Stomach (tissue), 9 donors: ENCODE measurements around the gene SPAAR. TPM values are rescaled to one million over a fixed set of nuclear protein-coding genes. Genes with fewer than 3 reads are reported as not detected.

Experiments
- DNase-seq, 2 donors: peaks; one replicate each; pipeline versions ENCODE4 v3.0.0 to v3.0.0-alpha.2; 2013 to 2019
- H3K27ac ChIP-seq, 5 donors: fragments of 200-600 bp in 4 of 5; sonication (generic) in 4 of 5; one replicate each; pipeline ENCODE4 v1.5.1; 2013 to 2019; ENCODE audit warnings: mild to moderate bottlenecking in 1 of 5, moderate library complexity in 1 of 5
- H3K27me3 ChIP-seq, 3 donors: fragments of 200-600 bp; sonication (generic); one replicate each; pipeline ENCODE4 v1.5.1; 2017 to 2019; ENCODE audit warnings: mixed run types in 1 of 3
- H3K36me3 ChIP-seq, 4 donors: fragments of 200-600 bp; sonication (generic); 1 replicate in 3 of 4; 2 replicates in 1 of 4; pipeline ENCODE4 v1.5.1; 2016 to 2019
- H3K4me1 ChIP-seq, 4 donors: fragments of 200-600 bp; sonication (generic); one replicate each; pipeline ENCODE4 v1.5.1; 2016 to 2019
- H3K4me3 ChIP-seq, 4 donors: fragments of 200-600 bp; sonication (generic) in 3 of 4; one replicate each; pipeline ENCODE4 v1.5.1; 2016 to 2019; ENCODE audit warnings: mild to moderate bottlenecking in 1 of 4
- H3K9me3 ChIP-seq, 4 donors: fragments of 200-600 bp; sonication (generic); one replicate each; pipeline ENCODE4 v1.5.1; 2016 to 2019
- CTCF ChIP-seq, 7 experiments: fragments of 450-650 bp in 4 of 7; fragments of 200-600 bp in 3 of 7; sonication (generic) in 3 of 7; IDR thresholded peaks; one replicate each; pipeline ENCODE4 v1.5.1; 2016 to 2019; ENCODE audit warnings: antibody characterized with exemption in 7 of 7, control low read depth in 2 of 7, mild to moderate bottlenecking in 1 of 7
- EP300 ChIP-seq: sonication (generic); formaldehyde crosslinking; IDR thresholded peaks from one replicate; pipeline ENCODE4 v1.6.1; 2017; ENCODE audit warnings: antibody characterized with exemption
- POLR2A ChIP-seq, 4 donors: fragments of 450-650 bp; IDR thresholded peaks; one replicate each; pipeline ENCODE4 v1.6.1; 2016; ENCODE audit warnings: antibody characterized with exemption in 4 of 4, control low read depth in 2 of 4, mild to moderate bottlenecking in 1 of 4, moderate library complexity in 1 of 4
- POLR2AphosphoS5 ChIP-seq, 3 donors: sonication (generic); formaldehyde crosslinking; IDR thresholded peaks; one replicate each; pipeline ENCODE4 v1.6.1; 2016; ENCODE audit warnings: antibody characterized with exemption in 3 of 3
- WGBS, 5 donors: extraction: QIAGEN DNeasy Blood & Tissue Kit in 3 of 5; methylation state at CpG; one replicate each; pipeline versions ENCODE4 v1.1.5 to v1.1.7; 2013 to 2018; 5-methylcytosine and 5-hydroxymethylcytosine counted together
- intact Hi-C: fragments of 100-400 bp; cut with DNase I; formaldehyde crosslinking; loops from one replicate; pipeline ENCODE4 v1.15.1; 2023; ENCODE audit warnings: low total_unique reads
- polyA plus RNA-seq, 3 donors: library from polyadenylated mRNA; stranded (reverse); fragments of 200-250 nt; gene quantifications; one replicate each; pipeline ENCODE4 v1.2.3, GENCODE V29; 2013
- total RNA-seq, 5 donors: library from RNA; depleted of rRNA; stranded (reverse); fragments of >200 nt; gene quantifications; one replicate each; pipeline versions ENCODE4 v1.1.0 to v1.2.3, GENCODE V29; 2014 to 2016
- donor health status: healthy with polysubstance abuse.
- donor health status: Bipolar disorder and iron deficiency.
- donor health status: healthy.

The SPAAR gene
- total and polyA plus RNA-seq, 8 donors: 0.30 to 2.4 (median 0.92) TPM; not detected in 3

GRCh38 chr9:35945341-35946018 lies 36.2 kb downstream of the SPAAR start:
- intact Hi-C loops: loop anchor here (5.0 kb wide), 1 partner anchor 38 kb away; the partner anchor contains the start of genes HRCT1 and SPAAR
- Histone ChIP-seq H3K9me3 (no peaks in the 10 kb centered on the region), H3K4me3 (peak overlapping the region in 1 of 4 donors; percentile 18), H3K4me1 (peaks cover 0 to 31% (median 12%) of the 10 kb centered on the region in 4 donors), H3K36me3 (no peaks in the 10 kb centered on the region), H3K27ac (peak overlapping the region; percentile 8 to 56 (median 54)), H3K27me3 (peaks cover 0 to 8% (median 0%) of the 10 kb centered on the region in 3 donors)
- TF ChIP-seq POLR2AphosphoS5 (IDR thresholded peaks at IDR 0.05) (peak in 2 of 3 donors; percentile 26 to 39), CTCF (IDR thresholded peaks at IDR 0.05) (peak in 5 of 7 experiments; percentile 56 to 78 (median 74)), POLR2A (IDR thresholded peaks at IDR 0.05) (no peak), EP300 (no peak)
- DNase-seq: peak; percentile 83 to 92
- 24 to 31% (median 27%) methylated on average over 10 of the region's 10 CpGs for WGBS, 5 donors

- TF ChIP-seq POLR2A (IDR thresholded peaks at IDR 0.05): no peak
- no peak for TF ChIP-seq CTCF (IDR thresholded peaks at IDR 0.05)
- TF ChIP-seq EP300: no peak
- TF ChIP-seq POLR2AphosphoS5 (IDR thresholded peaks at IDR 0.05): no peak
- H3K4me1 ChIP-seq: peaks cover 0 to 30% (median 12%) of the 10 kb centered on the region in 4 donors
- no peaks in the 10 kb centered on the region for H3K36me3 ChIP-seq
- H3K27me3 ChIP-seq: peaks cover 0 to 14% (median 0%) of the 10 kb centered on the region in 3 donors
- no peak overlapping the region for H3K4me3 ChIP-seq
- H3K9me3 ChIP-seq: no peaks in the 10 kb centered on the region
- no peak for DNase-seq
- 60 to 72% (median 63%) methylated on average over 2 of the region's 2 CpGs for WGBS, 5 donors
- H3K27ac ChIP-seq: no peak overlapping the region
- intact Hi-C loops: loop anchor here (5.0 kb wide), 1 partner anchor 41 kb away; the partner anchor contains the start of genes HRCT1 and SPAAR
Measured at GRCh38 chr9:35948451-35948850, 39.2 kb downstream of the SPAAR start.

GRCh38 chr9:35948901-35949318 lies 39.6 kb downstream of the SPAAR start:
- H3K27ac ChIP-seq: no peak overlapping the region
- H3K36me3 ChIP-seq: no peaks in the 10 kb centered on the region
- WGBS, 5 donors: 27 to 54% (median 51%) methylated on average over 2 of the region's 2 CpGs
- peaks cover 0 to 30% (median 12%) of the 10 kb centered on the region in 4 donors for H3K4me1 ChIP-seq
- TF ChIP-seq EP300 (no peak), POLR2A (IDR thresholded peaks at IDR 0.05) (no peak), POLR2AphosphoS5 (IDR thresholded peaks at IDR 0.05) (no peak), CTCF (IDR thresholded peaks at IDR 0.05) (no peak)
- H3K9me3 ChIP-seq: no peaks in the 10 kb centered on the region
- no peak overlapping the region for H3K4me3 ChIP-seq
- H3K27me3 ChIP-seq: peaks cover 0 to 14% (median 0%) of the 10 kb centered on the region in 3 donors
- peak in 1 of 2 donors; percentile 29 for DNase-seq
- intact Hi-C loops: loop anchor here (5.0 kb wide), 1 partner anchor 42 kb away; the partner anchor contains the start of genes HRCT1 and SPAAR

GRCh38 chr9:35951736-35952135 lies 42.4 kb downstream of the SPAAR start:
- peak in 1 of 2 donors; percentile 50 for DNase-seq
- Histone ChIP-seq H3K27me3 (peaks cover 0 to 14% (median 0%) of the 10 kb centered on the region in 3 donors), H3K27ac (no peak overlapping the region), H3K36me3 (no peaks in the 10 kb centered on the region), H3K4me3 (no peak overlapping the region), H3K9me3 (no peaks in the 10 kb centered on the region), H3K4me1 (peaks cover 0 to 5% (median 0%) of the 10 kb centered on the region in 4 donors)
- intact Hi-C loops: no loop called here
- 38 to 46% (median 42%) methylated on average over 6 of the region's 6 CpGs for WGBS, 5 donors
- TF ChIP-seq POLR2A (IDR thresholded peaks at IDR 0.05) (no peak), POLR2AphosphoS5 (IDR thresholded peaks at IDR 0.05) (peak in 1 of 3 donors; percentile 4)
